K562 (cell line): ENCODE measurements around the gene SEZ6L. TPM values are rescaled to one million over a fixed set of nuclear protein-coding genes. Genes with fewer than 3 reads are reported as not detected.

ENCODE experiments used
- ATAC-seq: fragments of 200-7000 bp; cut with Tn5 transposase; 3 replicates; pipeline ENCODE4 v1.9.1; 2020; ENCODE audit warnings: moderate library complexity
- BruUV-seq: library from RNA; stranded (reverse); fragments of 400-500 nt; replicated peaks from 2 replicates; lab custom pipeline; 2021; lab: Mats Ljungman, UMichigan
- CTCF ChIA-PET: fragments of 300-600 bp; formaldehyde crosslinking; extraction: SDS; loops from one replicate; lab custom pipeline; 2021; ENCODE audit warnings: low intra/inter-chr PET ratio; lab: Yijun Ruan, JAX
- POLR2A ChIA-PET: fragments of 300-600, 350-650 bp; sonication (Branson Sonifier 250); formaldehyde crosslinking; extraction: SDS; loops from one replicate; lab custom pipeline; 2021; ENCODE audit warnings: antibody characterized with exemption, inconsistent platforms; lab: Yijun Ruan, JAX
- DNase-seq, 4 experiments: peaks; one replicate each; pipeline versions ENCODE4 v3.0.0 to v3.0.0-alpha.2; 2011 to 2018; ENCODE audit warnings: low spot score in 3 of 4, mixed read lengths in 3 of 4; ENCODE audit errors: extremely low read depth in 1 of 4
- FAIRE-seq: peaks from 2 replicates; lab custom pipeline; 2011; peaks lifted over from hg19 to GRCh38; lab: Jason Lieb, UNC
- H2AFZ ChIP-seq: 2 replicates; pipeline ENCODE4 v1.6.0; 2011; ENCODE audit warnings: low read depth, low read length, control low read depth, inconsistent platforms
- H3K27ac ChIP-seq: fragments of 200-600 bp; 3 replicates; pipeline ENCODE4 v1.8.0; 2011; ENCODE audit warnings: low read depth, mild to moderate bottlenecking, control low read depth, inconsistent platforms, low read length, moderate library complexity, mixed read lengths; ENCODE audit errors: extremely low read depth
- H3K27me3 ChIP-seq, 2 experiments: fragments of 300-600 bp in 1 of 2; 2 replicates in 1 of 2; 3 replicates in 1 of 2; pipeline versions ENCODE4 v1.6.0 to v1.8.0; 2011; ENCODE audit warnings: inconsistent platforms in 2 of 2, low read length in 2 of 2, mild to moderate bottlenecking in 1 of 2, mixed read lengths in 1 of 2, moderate library complexity in 1 of 2; ENCODE audit not compliant: control insufficient read depth in 2 of 2, insufficient read depth in 2 of 2
- H3K36me3 ChIP-seq: fragments of 300-600 bp; 3 replicates; pipeline ENCODE4 v1.8.0; 2011; ENCODE audit warnings: mild to moderate bottlenecking, low read length, inconsistent platforms; ENCODE audit not compliant: control insufficient read depth, insufficient read depth
- H3K4me1 ChIP-seq, 2 experiments: fragments of 200-600 bp in 1 of 2; replicated peaks in 1 of 2; 2 replicates in 1 of 2; 3 replicates in 1 of 2; pipeline versions ENCODE4 v1.5.1 to v1.8.0; 2011; ENCODE audit warnings: inconsistent platforms in 2 of 2, low read length in 2 of 2, mild to moderate bottlenecking in 1 of 2, mixed read lengths in 1 of 2, moderate library complexity in 1 of 2; ENCODE audit not compliant: control insufficient read depth in 2 of 2, insufficient read depth in 2 of 2
- H3K4me2 ChIP-seq: 2 replicates; pipeline ENCODE4 v1.6.1; 2011; ENCODE audit warnings: low read length, control low read depth, inconsistent platforms, mixed read lengths; ENCODE audit not compliant: insufficient read depth
- H3K4me3 ChIP-seq: fragments of 200-600 bp; sonication (generic), shearing (Covaris generic); 2 replicates; pipeline ENCODE4 v1.5.1; 2016; ENCODE audit warnings: control low read depth, inconsistent platforms
- H3K79me2 ChIP-seq: fragments of 200-600 bp; 3 replicates; pipeline ENCODE4 v1.8.0; 2011; ENCODE audit warnings: low read length, inconsistent platforms; ENCODE audit not compliant: control insufficient read depth, insufficient read depth
- H3K9ac ChIP-seq, 2 experiments: 2 replicates each; pipeline versions ENCODE4 v1.6.0 to v1.6.1; 2011; ENCODE audit warnings: low read depth in 2 of 2, low read length in 2 of 2, control low read depth in 1 of 2, inconsistent platforms in 1 of 2, mild to moderate bottlenecking in 1 of 2, mixed read lengths in 1 of 2; ENCODE audit not compliant: insufficient read depth in 1 of 2
- H3K9me1 ChIP-seq: one replicate; pipeline ENCODE4 v1.6.0; 2011; ENCODE audit warnings: inconsistent platforms, mild to moderate bottlenecking, low read length, moderate library complexity; ENCODE audit not compliant: control insufficient read depth, insufficient read depth
- H3K9me3 ChIP-seq: replicated peaks from 2 replicates; pipeline ENCODE4 v1.5.1; 2011; ENCODE audit warnings: low read depth, low read length, inconsistent platforms; ENCODE audit not compliant: control insufficient read depth, insufficient read depth
- H4K20me1 ChIP-seq: replicated peaks from 2 replicates; pipeline ENCODE4 v1.6.1; 2011; ENCODE audit warnings: low read length, inconsistent platforms, mixed read lengths; ENCODE audit not compliant: control insufficient read depth, insufficient read depth
- CBX8 ChIP-seq: fragments of 200-600 bp; sonication (generic); IDR thresholded peaks from 2 replicates; pipeline ENCODE4 v1.6.1; 2012; ENCODE audit warnings: borderline replicate concordance, mixed run types, low read depth, mild to moderate bottlenecking, moderate library complexity, mixed read lengths, low read length, control low read depth, inconsistent platforms; ENCODE audit not compliant: poor library complexity, severe bottlenecking; ENCODE audit errors: extremely low read depth
- CHD4 ChIP-seq: fragments of 200-600 bp; sonication (generic); IDR thresholded peaks from 3 replicates; pipeline ENCODE4 v1.6.1; 2012; ENCODE audit warnings: low read depth, mild to moderate bottlenecking, mixed read lengths, low read length, inconsistent platforms; ENCODE audit not compliant: insufficient read depth, insufficient replicate concordance, poor library complexity, severe bottlenecking
- GABPB2 ChIP-seq: fragments of 250-450 bp; sonication (Bioruptor Pico); conservative IDR thresholded peaks from 2 replicates; pipeline ENCODE4 v1.5.1; 2021; ENCODE audit warnings: mild to moderate bottlenecking
- POLR3G ChIP-seq: IDR thresholded peaks from 2 replicates; pipeline ENCODE4 v1.6.1; 2011; ENCODE audit not compliant: insufficient read length, insufficient replicate concordance; ENCODE audit errors: extremely low read depth
- RBM17 ChIP-seq: fragments of 200-400 bp; formaldehyde crosslinking; IDR thresholded peaks from 2 replicates; pipeline ENCODE4 v1.6.1; 2017; ENCODE audit warnings: low read depth, mild to moderate bottlenecking, low read length, borderline replicate concordance
- RERE ChIP-seq: sonication (generic); formaldehyde crosslinking; IDR thresholded peaks from 2 replicates; pipeline ENCODE4 v1.8.0; 2023; ENCODE audit warnings: missing genetic modification reagents, mild to moderate bottlenecking, borderline replicate concordance
- TCF15 ChIP-seq: fragments of 250-450 bp; sonication (Bioruptor Pico); IDR thresholded peaks from 2 replicates; pipeline ENCODE4 v1.8.0; 2022; ENCODE audit warnings: moderate library complexity, mild to moderate bottlenecking, inconsistent platforms
- TEAD4 ChIP-seq, 2 experiments: sonication (generic) in 1 of 2; formaldehyde crosslinking in 1 of 2; IDR thresholded peaks; 2 replicates each; pipeline versions ENCODE4 v1.6.1 to v1.8.0; 2012 to 2022; ENCODE audit warnings: borderline replicate concordance in 1 of 2, inconsistent platforms in 1 of 2, low read length in 1 of 2, mild to moderate bottlenecking in 1 of 2, missing genetic modification reagents in 1 of 2
- XRCC3 ChIP-seq: fragments of 450-650 bp; IDR thresholded peaks from 2 replicates; pipeline ENCODE4 v1.6.1; 2017; ENCODE audit warnings: mild to moderate bottlenecking, moderate library complexity
- WGBS: fragments of 100-300 bp; shearing (Covaris generic); methylation state at CpG from one replicate; pipeline ENCODE4 v1.1.6; 2016; ENCODE audit warnings: low coverage, mixed read lengths; ENCODE audit not compliant: insufficient coverage; ENCODE audit errors: missing lambda C conversion rate; 5-methylcytosine and 5-hydroxymethylcytosine counted together
- in situ Hi-C: fragments of 300-500 bp; cut with MboI; formaldehyde crosslinking; loops from 4 replicates; pipeline ENCODE4 v1.15.0; 2018; ENCODE audit warnings: inconsistent platforms, mixed read lengths
- intact Hi-C: fragments of 100-400 bp; cut with micrococcal nuclease; formaldehyde crosslinking; loops from 2 replicates; pipeline ENCODE4 v1.14.2; 2022
- polyA plus RNA-seq, 8 experiments: library from polyadenylated mRNA; depleted of rRNA in 4 of 8; stranded (reverse) in 5 of 8; unstranded in 3 of 8; fragments of >200 nt; fragmentation: Nextera tagmentation in 2 of 8; fragmentation: Illumina TruSeq in 1 of 8; extraction: Ambion mirVana in 2 of 8; extraction: Trizol in 1 of 8; gene quantifications; 2 replicates each; pipeline versions ENCODE4 v1.2.1 to v1.2.3, GENCODE V29; 2011 to 2014; ENCODE audit warnings: inconsistent platforms in 1 of 8, missing spikeins in 1 of 8
- total RNA-seq, 7 experiments: library from RNA; depleted of rRNA in 6 of 7; stranded (reverse); fragments of >200 nt in 6 of 7; fragmentation: Illumina TruSeq in 2 of 7; extraction: Trizol in 2 of 7; gene quantifications; 2 replicates each; pipeline versions ENCODE4 v1.2.1 to v1.2.3, GENCODE V29; 2011 to 2021; ENCODE audit warnings: low replicate concordance in 1 of 7

The SEZ6L gene
- total and polyA plus RNA-seq, 9 of the 15 experiments (the other 6 are each of a cell fraction or from before 2014, with no cell fraction given), result not detected

- FAIRE-seq, result no peak
Measured at GRCh38 chr22:26374391-26375026, 205.2 kb downstream of the SEZ6L start.

More at GRCh38 chr22:26374391-26375026, 205.2 kb downstream of the SEZ6L start:
- Histone ChIP-seq H3K4me2 (no peak overlapping the region), H3K9ac (no peak overlapping the region), H3K4me3 (no peak overlapping the region), H2AFZ (no peak overlapping the region), H3K9me3 (no peaks in the 10 kb centered on the region; the same call in 1 of the 2 replicates), H3K9me1 (no peaks in the 10 kb centered on the region), H4K20me1 (no peaks in the 10 kb centered on the region; the same call in 1 of the 2 replicates), H3K27me3 (peaks cover 0 to 15% of the 10 kb centered on the region in 2 experiments; a peak in 3 of 5 replicates)
- ChIA-PET CTCF (no interaction called here), POLR2A (interaction anchor here (0.7 kb wide), 1 partner anchor 9 kb away, joined by 3 read pairs; no protein-coding TSS in a partner anchor)
- no peak for ATAC-seq
- no peak for DNase-seq
- 3% methylated on average over 9 of the region's 10 CpGs for WGBS
- BruUV-seq, result no TSS peak
- no peak for TF ChIP-seq TCF15 (CRISPR knock-in tag)
- TF ChIP-seq CHD4, result no peak
- TF ChIP-seq RERE (CRISPR knock-in tag), result no peak
- no peak for TF ChIP-seq XRCC3
- no peak for TF ChIP-seq CBX8
- TF ChIP-seq GABPB2 (CRISPR knock-in tag), result no peak
- no peak for TF ChIP-seq POLR3G
- no peak for TF ChIP-seq TEAD4 (IDR thresholded peaks at IDR 0.05; ENCODE audit: low read length)
- no peak for TF ChIP-seq TEAD4 (CRISPR knock-in tag; IDR thresholded peaks at IDR 0.05; ENCODE audit: borderline replicate concordance)
- no peak for TF ChIP-seq RBM17
- TF ChIP-seq, all 486 proteins: peak for 0
- Histone ChIP-seq H3K27ac (no peak overlapping the region), H3K36me3 (no peaks in the 10 kb centered on the region), H3K4me1 (no peaks in the 10 kb centered on the region), H3K79me2 (no peaks in the 10 kb centered on the region)
- in situ Hi-C loops, result no loop called here
- intact Hi-C loops, result no loop called here
